ENCODE results near the gene SYS1.
A peak's percentile ranks its signal among the peaks of the same experiment; 100 is the strongest.

Gene SYS1

DNA sequence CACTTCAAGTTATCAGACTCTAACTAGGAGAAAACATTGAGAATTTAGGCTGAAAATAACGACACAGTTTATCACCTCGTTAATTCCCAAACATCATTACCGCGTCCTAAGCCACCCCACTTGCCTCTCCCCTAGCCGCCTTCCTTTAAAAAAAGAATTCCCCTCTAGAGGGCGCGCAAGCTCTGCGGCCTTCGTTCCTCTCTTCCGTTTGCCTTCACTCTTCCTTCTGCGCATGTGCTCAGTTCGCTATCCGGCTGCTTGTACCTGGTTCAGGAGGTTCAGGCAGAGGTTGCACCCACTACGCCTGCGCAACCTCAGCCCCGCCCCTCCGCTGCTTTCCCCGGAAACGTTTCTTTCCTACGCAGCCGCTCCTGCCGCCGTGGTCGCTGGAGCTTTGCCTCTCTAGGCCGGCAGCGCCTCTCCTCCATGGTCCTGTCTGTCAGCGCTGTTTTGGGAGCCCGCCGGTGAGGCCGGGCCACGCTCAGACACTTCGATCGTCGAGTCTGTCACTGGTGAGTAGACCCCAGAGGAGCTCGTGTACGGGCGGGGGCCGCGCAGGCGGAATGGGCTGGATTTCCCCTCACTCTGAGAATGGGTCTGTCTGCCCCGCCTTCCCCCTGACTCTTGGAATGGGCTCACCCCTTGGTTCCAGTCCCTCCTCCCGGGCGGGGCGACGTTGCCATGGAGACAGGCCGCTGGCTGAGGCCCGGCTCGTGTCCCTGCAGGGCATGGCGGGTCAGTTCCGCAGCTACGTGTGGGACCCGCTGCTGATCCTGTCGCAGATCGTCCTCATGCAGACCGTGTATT lies at the start of gene SYS1:
Gene SYS1, plus strand, starts transcription at position 353 of the 807 bp plus-strand sequence. Its CDS starts 376 bp downstream, at position 729.
- DNase-seq, result peak; percentile 96 to 99 (median 98)

DNA sequence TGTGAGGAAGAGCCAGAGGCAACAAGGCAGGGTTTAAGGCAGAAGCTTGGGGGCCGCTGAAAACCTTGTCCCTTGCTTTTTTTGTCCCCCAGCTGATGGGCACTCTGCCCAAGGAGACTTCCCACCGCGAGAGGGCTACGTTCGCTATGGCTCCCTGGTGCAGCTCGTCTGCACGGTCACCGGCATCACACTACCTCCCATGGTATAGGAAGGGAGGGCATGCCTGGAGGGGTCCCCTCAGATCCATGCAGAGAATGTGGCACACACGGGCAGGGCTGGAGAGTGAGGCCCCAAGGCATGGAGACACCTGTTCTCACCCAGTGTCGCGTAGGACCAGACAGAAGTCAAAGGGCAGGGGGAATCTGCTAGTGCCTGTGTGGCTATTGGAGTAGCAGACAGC lies 49.0 kb upstream of the SYS1 start:
- DNase-seq, result no peak

DNA sequence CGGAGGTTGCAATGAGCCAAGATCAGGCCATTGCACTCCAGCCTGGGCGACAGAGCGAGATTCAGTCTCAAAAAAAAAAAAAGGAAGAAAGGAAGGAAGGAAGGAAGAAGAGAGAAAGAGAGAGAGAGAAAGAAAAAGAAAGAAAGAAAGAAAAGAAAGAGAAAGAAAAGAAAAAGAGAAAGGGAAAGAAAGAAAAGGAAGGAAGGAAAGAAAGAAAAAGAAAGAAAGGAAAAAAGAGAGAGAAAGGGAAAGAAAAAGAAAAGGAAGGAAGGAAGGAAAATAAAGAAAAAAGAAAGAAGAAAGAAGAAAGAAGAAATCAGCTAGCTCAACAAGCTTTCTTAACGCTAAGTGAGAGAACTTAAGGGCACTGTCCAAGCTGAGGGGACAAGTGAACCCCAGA lies 47.3 kb upstream of the SYS1 start:
- DNase-seq, result no peak

DNA sequence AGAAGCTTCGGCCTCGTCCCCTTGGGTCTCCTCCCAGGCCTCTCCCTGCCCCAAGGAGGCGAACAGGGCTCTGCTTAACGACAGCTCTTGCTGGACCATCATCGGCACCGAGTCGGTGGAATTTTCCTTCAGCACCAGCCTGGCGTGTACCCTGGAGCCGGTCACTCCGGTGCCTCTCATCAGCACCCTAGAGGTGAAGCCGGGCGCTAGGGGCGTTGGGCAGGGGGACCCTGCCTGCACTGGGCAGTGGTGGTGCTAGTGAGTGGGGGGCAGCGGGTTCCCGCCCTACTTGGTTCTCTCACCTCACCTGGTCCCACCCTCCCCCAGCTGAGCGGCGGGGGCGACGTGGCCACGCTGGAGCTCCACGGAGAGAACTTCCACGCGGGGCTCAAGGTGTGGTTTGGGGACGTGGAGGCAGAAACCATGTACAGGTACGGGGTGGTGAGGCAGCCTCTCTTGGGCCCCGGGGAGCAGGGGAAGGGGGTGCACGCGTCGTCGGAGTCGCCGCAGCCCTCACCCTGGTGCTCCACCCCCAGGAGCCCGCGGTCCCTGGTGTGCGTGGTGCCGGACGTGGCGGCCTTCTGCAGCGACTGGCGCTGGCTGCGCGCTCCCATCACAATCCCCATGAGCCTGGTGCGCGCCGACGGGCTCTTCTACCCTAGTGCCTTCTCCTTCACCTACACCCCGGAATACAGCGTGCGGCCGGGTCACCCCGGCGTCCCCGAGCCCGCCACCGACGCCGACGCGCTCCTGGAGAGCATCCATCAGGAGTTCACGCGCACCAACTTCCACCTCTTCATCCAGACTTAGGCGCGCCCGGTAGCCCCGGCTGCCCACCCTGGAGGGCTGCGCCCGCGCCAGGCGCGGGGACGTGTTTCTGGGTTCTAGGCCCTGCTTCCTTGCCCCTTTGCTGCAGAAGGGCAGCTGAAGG lies 46.5 kb upstream of the SYS1 start:
- no peak for DNase-seq

DNA sequence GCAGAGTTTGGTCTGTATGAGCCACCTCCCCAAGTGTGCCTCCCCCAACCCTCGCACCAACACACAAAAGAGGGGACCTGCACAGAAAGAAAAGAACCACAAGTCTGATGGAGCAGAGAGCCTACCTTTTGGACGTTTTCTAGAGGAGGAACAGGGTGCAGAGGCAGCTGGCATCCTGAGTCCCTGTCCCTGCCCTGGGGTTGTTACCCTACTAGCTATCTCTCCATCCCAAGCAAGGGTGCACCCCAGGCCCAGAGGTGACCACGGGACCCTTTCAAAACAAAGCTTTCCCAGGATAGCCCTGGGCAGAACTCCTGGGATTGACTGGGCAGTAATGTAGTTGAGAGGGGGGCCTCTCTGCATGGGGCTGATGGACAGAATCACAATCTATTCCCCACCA lies 45.1 kb upstream of the SYS1 start:
- DNase-seq, result no peak

DNA sequence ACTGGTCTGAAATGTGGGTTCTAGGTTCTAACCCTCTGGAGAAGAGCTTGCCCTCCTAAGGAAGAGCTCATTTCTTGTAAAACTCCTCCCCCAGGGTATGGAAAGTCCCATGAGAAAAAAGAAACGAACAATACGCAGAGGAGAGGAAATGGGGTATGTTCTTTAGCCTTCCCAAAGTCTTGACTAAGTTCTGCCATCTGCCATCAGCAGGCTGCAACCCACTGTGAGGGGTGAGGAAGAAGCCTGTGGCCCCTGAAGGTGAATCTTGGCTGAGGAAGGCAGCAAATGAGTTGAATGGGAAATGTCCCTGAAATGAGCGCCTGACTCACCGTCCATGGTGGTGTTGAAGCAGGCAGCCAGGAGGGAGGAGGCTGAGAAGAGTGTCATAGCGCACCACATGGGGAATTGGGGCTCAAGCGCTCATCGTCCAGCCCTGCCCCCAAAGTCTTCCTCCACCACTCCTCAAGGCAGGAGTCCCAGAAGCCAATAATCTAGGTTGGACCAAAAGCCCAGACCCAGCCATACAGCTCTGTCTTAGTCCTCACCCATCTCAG lies 44.5 kb upstream of the SYS1 start:
- DNase-seq, result no peak

DNA sequence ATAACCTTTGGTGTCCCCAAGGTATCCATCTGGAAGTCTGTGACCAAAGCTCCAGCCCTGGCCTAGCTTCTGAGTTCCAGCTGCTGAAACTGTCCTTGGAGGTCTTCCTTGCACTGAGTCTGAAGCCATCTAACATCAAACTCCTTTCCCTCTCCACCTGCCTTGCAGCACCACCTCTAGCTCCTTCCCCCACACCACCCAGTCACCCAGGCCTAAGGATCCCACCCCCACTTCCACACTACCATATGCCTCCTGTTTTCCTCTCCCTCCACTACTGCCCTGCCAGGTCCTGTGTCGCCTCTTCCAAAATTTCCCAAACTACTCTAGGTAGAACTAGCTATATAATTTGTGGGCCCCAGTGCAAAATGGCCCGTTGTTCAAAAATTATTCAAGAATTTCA lies 44.0 kb upstream of the SYS1 start:
- DNase-seq, result no peak

DNA sequence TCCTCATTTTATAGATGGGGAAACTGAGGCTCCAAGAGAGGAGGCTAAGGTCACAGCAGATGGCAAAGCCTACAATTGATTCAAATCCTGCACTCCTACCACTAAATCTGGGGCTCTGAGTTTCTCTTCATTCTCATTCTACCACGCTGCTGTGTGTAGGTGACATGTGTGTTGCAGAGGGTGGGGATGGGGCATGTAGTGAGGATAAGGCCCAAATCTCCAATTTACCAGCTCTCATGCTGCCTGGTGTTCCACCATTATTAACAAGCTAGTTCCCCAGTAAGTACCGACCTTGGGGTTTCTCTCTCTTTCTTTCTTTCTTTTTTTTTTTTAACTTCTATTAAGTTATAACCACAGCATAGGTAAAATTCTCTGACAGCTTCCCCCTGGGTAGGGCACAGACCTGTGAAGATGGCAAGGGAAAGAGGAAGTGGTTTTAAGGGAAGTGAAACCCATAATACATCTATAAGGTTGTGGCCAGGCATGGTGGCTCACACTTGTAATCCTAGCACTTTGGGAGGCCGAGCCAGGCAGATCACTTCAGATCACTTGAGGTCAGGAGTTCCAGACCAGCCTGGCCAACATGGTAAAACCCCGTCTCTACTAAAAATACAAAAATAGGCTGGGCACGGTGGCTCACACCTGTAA lies 41.9 kb upstream of the SYS1 start:
- no peak for DNase-seq

DNA sequence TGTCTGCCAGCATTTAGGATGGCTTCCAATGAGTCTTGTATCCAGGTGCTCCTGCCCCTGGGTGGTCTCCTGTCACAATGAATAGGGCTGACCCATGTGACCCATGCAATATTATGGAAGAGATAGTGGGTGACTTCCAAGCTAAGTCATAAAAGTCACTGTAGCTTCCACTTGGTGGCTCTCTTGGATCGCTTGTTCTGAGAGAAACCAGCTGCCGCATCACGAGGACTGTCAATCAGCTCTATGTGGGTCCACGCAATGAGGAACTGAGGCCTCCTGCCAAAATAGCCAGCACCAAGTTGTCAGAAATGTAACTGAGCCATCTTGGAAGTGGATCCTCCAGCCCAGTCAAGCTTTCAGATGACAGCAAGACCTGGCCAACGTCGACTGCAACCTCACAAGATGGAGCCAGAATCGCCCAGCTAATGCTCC lies 40.0 kb upstream of the SYS1 start:
- DNase-seq, result peak in 10 of 14 donors; percentile 23 to 64 (median 43)

DNA sequence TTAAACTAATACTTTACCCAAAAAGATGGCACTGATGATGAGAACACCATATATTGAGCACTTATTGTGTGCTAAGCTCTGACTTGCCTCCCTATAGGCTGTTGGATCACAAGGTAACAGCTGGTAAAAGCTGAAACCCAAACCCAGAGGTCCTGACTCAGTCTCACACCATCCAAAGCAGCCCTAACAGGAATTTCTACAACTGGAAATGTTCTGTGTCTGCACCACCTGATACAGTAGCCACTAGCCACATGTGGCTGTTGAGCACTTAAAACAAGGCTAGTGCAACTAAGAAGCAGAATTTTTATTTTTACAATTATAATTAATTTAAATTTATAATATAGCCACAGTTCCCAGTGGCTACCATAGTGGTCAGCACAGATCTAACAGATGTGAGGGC lies 39.2 kb upstream of the SYS1 start:
- DNase-seq, result no peak

DNA sequence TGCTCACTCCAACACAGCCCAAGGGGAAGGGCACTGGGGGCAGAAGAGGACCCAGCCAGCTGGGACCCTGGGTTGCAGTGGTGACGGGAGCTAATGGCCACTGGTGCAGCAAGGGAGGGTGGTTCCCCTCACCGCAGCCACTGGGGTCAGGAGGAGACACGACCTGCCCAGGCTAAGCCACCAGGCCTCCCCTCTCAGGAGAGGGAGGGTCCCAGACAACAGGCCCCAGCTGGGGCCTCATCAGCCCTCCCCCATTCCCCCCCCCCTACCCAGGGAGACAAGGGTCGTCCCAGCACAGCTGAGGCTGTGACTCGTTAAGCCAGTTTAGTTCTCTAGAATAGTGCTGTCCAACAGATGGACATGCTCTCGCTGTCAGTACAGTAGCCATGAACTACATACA lies 37.6 kb upstream of the SYS1 start:
- DNase-seq, result no peak

DNA sequence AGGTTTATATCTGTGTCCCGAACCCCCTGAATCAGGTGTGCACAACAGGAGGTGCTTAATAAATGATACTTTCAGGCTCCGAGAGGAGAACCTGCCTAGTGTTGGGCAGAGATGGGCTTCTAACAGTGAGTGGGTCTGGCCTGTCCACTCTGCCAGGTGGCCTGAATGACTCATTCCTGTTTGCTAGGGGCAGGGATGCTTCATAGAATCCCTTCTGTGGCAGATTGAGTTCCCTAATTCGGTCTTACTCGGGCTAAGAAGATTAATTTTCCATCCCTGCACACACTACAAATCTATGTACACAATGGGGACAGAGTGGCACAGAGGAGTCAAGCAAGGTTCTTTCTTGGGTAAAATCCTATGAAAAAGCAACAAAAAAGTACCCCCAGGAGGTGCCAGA lies 34.5 kb upstream of the SYS1 start:
- peak in 1 of 14 donors; percentile 86 for DNase-seq

DNA sequence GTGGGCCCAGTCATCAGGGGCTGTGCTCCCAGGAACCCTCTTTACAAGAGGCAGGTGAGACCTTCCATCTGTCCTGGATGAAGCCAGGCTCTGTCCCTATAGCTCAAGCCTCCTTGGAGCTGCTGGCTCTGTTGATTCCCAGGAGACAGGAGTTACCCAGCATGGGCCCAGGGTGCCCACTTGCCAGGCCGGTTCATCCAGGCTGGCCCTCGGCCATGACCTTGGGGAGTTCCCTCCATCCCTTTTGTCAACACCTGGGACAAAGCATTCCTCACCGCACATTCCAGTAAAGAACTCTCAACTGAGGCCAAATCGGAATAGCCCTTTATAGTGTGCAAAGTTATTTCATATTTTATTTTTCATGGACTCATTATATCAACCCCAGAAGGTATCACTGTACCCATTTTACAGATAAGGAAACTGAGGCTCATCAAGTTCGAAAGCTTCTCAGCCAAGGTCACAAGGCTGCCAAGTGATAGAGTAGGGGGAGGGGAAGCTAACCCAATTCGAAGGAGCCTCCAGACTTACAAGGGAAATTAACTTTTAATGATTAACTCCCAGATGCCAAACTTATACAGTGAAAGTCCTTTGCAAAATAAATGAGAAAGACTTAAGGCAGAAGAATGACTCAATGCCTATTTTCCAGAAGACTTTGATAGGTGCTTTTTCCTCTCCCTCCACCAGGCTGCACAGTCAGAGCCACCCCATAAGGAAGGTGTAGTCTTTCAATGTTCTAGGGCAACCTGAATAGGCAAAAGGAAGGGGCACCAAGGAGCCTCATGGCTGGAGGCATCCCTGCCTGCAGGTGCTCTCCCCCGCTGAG lies 33.2 kb upstream of the SYS1 start:
- no peak for DNase-seq

DNA sequence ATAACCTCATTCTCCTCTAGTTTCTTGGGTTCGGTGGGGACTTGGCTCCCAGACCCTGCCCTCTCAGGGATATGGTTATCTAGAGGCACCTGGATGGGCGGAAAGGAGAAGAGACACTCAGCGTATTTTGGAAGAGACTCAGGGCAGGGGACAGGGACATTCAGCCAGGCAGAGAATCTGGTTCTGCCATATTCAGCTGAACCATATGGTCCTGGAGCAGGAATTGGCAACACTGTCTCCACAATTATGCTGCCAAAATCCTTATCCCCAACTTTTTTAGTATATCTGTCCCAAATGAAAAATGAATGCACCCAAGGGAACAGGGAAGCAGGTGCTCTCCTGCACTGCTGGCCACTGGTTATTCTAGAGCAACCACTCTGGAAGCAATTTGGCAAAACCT lies 32.5 kb upstream of the SYS1 start:
- DNase-seq, result peak in 1 of 14 donors; percentile 89

DNA sequence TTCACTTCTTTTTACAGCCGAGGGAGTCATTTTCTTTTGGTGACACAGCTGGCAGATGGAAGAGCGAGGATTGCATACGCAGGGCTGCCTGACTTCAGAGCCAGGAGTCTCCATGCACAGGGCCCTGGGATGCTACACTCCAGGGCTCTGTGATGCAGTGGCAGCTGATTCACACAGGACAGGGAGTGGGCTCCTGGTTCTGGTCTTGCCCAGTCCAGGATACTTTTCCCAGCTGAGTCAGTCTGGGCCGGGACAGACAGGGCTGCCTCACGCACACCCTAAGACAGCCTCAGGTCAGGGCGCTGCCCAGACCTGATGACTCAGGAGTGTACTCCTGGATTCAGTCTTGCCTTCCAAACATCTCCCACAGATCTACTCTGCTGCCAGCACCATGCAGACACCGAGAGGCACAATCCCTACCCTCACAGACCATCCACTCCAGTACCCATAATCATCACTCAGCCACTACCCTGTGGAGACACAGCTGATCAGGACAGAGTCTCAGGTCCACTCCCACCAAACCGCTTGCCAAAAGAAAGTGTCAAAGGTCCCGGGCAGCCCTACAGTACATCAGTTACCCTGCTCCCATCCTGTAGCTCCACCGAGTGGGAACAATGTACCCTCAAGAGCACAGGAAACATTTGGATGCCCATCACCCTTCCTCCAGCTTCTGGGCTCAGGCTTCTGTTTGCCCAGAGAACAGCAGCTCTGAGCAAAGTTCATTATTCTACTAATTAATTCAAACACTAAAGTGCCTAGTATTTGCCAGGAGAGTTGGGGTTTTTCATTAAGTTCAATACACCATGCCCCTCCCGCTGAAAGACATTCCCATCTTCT lies 26.2 kb upstream of the SYS1 start:
- DNase-seq, result peak in 5 of 14 donors; percentile 14 to 72 (median 33)

DNA sequence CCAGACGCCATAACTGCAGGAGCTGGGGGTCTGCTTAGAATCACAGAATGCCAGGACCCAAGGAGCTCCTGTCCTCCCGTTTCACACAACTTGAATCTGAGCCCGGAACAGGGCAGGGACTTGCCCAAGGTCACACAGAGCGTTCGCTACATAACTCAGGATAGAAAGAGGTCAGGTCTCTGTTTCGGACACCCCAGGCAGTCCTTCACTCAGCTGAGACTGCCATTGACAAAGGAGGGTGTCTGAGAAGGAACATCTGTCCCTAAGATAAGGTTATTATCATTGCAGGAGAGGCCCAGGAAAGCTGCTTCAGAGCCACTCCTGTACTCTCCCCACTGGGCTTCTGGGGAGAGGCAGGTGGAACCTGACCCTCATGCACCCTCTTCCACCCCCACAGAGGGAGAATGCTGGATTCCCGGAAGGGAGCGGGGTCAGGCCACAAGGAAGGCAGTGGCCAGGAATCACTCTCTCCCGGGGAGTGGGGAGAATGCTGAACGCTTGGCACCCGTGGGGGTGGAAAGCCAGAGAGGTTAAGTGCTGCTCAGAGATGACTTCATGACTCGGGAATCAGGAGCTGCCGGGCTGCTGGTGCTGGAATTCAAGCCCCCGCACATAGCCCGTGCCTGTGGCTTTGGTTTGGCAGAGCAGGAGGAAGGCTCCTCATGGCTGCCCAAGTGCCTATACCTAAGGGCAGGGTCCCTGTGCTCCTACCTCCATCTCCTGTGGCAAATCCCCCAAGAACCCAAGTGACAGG lies 25.4 kb upstream of the SYS1 start:
- DNase-seq, result peak in 2 of 14 donors; percentile 33 to 48

DNA sequence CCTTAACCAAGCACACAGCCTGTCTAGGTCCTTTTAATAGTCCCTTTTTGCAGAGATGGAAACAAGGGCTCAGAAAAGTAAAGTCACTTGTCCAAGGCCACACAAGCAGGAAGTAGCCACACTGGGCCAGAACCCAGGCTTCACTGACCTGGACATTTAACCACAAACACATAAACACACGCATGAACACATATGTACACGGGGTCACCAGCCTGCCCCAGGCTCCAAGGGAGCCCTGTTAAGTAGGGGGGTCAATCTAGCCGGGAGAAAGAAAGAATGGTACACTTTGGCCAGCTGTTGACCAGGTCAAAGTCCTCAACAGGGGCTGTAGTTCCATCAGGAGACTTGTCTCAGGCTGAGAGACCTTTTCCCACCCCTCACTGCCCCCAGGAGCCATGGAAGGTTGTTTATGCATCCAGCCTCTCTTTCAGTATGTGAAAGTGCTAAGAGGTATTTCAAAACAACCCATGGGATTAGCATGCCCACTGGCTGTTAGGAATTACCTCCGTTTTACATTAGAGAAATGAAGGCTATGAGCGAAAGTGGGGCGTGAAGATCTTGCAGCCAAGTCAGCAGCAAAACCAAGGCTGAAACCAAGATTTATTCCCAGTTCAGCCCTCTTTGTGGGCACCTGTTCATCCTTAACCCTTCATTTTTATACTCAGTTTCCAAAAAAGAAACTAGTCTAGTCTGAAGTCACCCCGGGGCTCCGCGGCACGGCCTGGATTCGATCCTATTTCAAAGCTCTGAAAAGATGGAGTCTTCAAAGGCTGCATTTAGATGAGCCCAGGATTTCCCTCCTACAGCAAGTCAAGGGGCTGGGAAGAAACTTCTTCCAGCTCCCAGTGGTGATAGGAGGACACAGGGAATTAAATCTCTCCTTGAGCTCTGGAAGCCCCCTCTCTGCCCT lies 24.6 kb upstream of the SYS1 start:
- no peak for DNase-seq

DNA sequence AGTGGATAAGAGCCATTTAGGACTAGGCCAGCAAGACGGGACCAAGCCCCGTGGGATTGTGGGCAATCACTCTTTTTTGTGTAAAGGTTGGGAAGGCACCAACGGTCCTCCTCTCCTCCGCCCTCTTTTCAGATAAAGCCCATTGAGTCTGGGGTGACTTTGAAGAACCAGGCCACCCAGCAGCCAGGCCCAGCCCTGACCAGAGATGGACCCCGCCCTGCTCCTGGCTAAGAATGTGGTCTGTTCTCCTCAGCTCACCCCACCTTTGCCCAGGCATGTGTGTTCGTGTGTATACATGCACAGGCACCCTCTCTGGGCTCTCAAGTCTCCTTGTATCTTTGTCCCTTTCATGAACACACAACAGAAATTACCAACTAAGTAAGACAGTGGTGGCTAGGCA lies 23.9 kb upstream of the SYS1 start:
- no peak for DNase-seq

DNA sequence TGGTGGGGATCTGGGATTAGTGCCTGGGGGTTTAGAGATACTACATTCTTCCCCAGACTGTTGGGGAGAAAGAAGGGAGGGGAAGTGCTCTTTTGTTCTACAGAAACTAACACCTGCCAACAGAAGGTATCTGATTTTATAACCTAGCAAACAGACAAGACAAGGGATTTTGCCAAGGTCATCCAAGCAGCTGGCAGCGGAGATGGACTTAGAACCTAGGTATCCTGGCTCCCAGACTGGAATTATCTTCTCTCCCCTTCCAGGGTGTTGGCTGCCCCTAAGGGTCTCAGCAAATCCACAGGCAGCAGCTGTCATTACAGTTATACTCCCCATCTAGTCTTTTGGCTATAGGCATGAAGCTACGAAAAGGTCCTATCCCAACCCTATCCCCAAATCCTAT lies 23.2 kb upstream of the SYS1 start:
- DNase-seq, result no peak

Measured in C1 segment of cervical spinal cord (tissue), 14 donors.